B cell (primary cell): ENCODE measurements around the gene SRSF1. TPM values are rescaled to one million over a fixed set of nuclear protein-coding genes. Genes with fewer than 3 reads are reported as not detected.
"Not testable (repeated sequence)": the region's sequence is repeated elsewhere in the genome, so short reads cannot be mapped to it uniquely, and the experiment has no call there.

ENCODE experiments used
- ATAC-seq: fragments of 200-7000 bp; cut with Tn5 transposase; one replicate; pipeline ENCODE4 v1.10.0; 2021; ENCODE audit warnings: low read depth, mild to moderate bottlenecking, moderate number of reproducible peaks, moderate library complexity
- CTCF ChIA-PET: fragments of 350-600 bp; sonication (Branson Sonifier 250); formaldehyde crosslinking; loops from one replicate; lab custom pipeline; 2021; ENCODE audit warnings: antibody characterized with exemption, inconsistent platforms; lab: Charles Lee
- POLR2A ChIA-PET: fragments of 350-600 bp; sonication (Branson Sonifier 250); formaldehyde crosslinking; loops from one replicate; lab custom pipeline; 2021; ENCODE audit warnings: antibody characterized with exemption; lab: Charles Lee
- DNase-seq: peaks from one replicate; pipeline ENCODE4 v3.0.0; 2013
- H2AFZ ChIP-seq: 2 replicates; pipeline ENCODE4 v1.6.1; 2012; ENCODE audit warnings: mild to moderate bottlenecking, low read depth, low read length; ENCODE audit not compliant: insufficient read depth, poor library complexity, severe bottlenecking
- H3K27ac ChIP-seq, 2 donors: 1 replicate in 1 of 2; 2 replicates in 1 of 2; pipeline ENCODE4 v1.5.1; 2012 to 2013; ENCODE audit warnings: low read length in 2 of 2, mild to moderate bottlenecking in 2 of 2, moderate library complexity in 1 of 2
- H3K27me3 ChIP-seq, 4 experiments: fragments of 200-600 bp in 1 of 4; sonication (generic) in 1 of 4; replicated peaks in 1 of 4; 1 replicate in 2 of 4; 2 replicates in 2 of 4; pipeline versions ENCODE4 v1.6.1 to v1.7.0; 2013 to 2016; ENCODE audit warnings: low read length in 3 of 4, mild to moderate bottlenecking in 2 of 4, mixed read lengths in 1 of 4, moderate library complexity in 1 of 4; ENCODE audit not compliant: insufficient read depth in 4 of 4, control insufficient read depth in 3 of 4; ENCODE audit errors: control extremely low read depth in 1 of 4
- H3K36me3 ChIP-seq, 2 experiments: replicated peaks in 1 of 2; 1 replicate in 1 of 2; 2 replicates in 1 of 2; pipeline versions ENCODE4 v1.6.1 to v1.7.1; 2013; ENCODE audit warnings: low read length in 1 of 2; ENCODE audit not compliant: insufficient read depth in 2 of 2, control insufficient read depth in 1 of 2; ENCODE audit errors: control extremely low read depth in 1 of 2, extremely low read depth in 1 of 2
- H3K4me1 ChIP-seq, 2 donors: fragments of 200-600 bp in 1 of 2; sonication (generic) in 1 of 2; 1 replicate in 1 of 2; 2 replicates in 1 of 2; pipeline versions ENCODE4 v1.5.1 to v1.6.1; 2013 to 2017; ENCODE audit warnings: low read length in 2 of 2; ENCODE audit not compliant: control insufficient read depth in 2 of 2, insufficient read depth in 2 of 2
- H3K4me2 ChIP-seq: replicated peaks from 2 replicates; pipeline ENCODE3; 2012; ENCODE audit warnings: mild to moderate bottlenecking, low read depth, low read length; ENCODE audit not compliant: poor library complexity, severe bottlenecking
- H3K4me3 ChIP-seq, 5 experiments: fragments of 200-600 bp in 1 of 5; sonication (generic) in 1 of 5; 1 replicate in 3 of 5; 2 replicates in 2 of 5; pipeline versions ENCODE4 v1.5.1 to v1.7.0; 2011 to 2016; ENCODE audit warnings: low read length in 4 of 5, mild to moderate bottlenecking in 4 of 5, low read depth in 2 of 5, control low read depth in 1 of 5, moderate library complexity in 1 of 5; ENCODE audit not compliant: insufficient read depth in 1 of 5; ENCODE audit errors: control extremely low read depth in 1 of 5, extremely low read depth in 1 of 5
- H3K79me2 ChIP-seq: fragments of 200-600 bp; sonication (generic); one replicate; pipeline ENCODE4 v1.6.0; 2016; ENCODE audit warnings: low read length; ENCODE audit not compliant: control insufficient read depth, insufficient read depth
- H3K9ac ChIP-seq: fragments of 200-600 bp; sonication (generic); 2 replicates; pipeline ENCODE4 v1.6.1; 2017; ENCODE audit warnings: mild to moderate bottlenecking, low read length, moderate library complexity
- H3K9me3 ChIP-seq, 3 donors: one replicate each; pipeline versions ENCODE4 v1.6.1 to v1.7.1; 2013; ENCODE audit warnings: low read length in 2 of 3; ENCODE audit not compliant: control insufficient read depth in 2 of 3, insufficient read depth in 1 of 3; ENCODE audit errors: control extremely low read depth in 1 of 3
- H4K20me1 ChIP-seq: 2 replicates; pipeline ENCODE4 v1.6.0; 2012; ENCODE audit warnings: mild to moderate bottlenecking, low read length; ENCODE audit not compliant: insufficient read depth, control insufficient read depth, poor library complexity, severe bottlenecking
- H3K27ac Mint-ChIP-seq: one replicate; pipeline ENCODE4 v1.8.0; 2021; ENCODE audit warnings: mixed read lengths
- H3K27me3 Mint-ChIP-seq: one replicate; pipeline ENCODE4 v1.8.0; 2021; ENCODE audit warnings: mixed read lengths
- H3K4me1 Mint-ChIP-seq: one replicate; pipeline ENCODE4 v1.8.0; 2021; ENCODE audit warnings: mixed read lengths
- H3K4me3 Mint-ChIP-seq: one replicate; pipeline ENCODE4 v1.8.0; 2021; ENCODE audit warnings: mixed read lengths
- H3K9me3 Mint-ChIP-seq: one replicate; pipeline ENCODE4 v1.8.0; 2022; ENCODE audit warnings: mixed read lengths; ENCODE audit not compliant: insufficient read depth
- CTCF ChIP-seq: fragments of 200-600 bp; IDR thresholded peaks from one replicate; pipeline ENCODE4 v1.8.0; 2022; ENCODE audit warnings: antibody characterized with exemption, mild to moderate bottlenecking
- EZH2 ChIP-seq: IDR thresholded peaks from 2 replicates; pipeline ENCODE4 v1.6.1; 2012; ENCODE audit warnings: borderline replicate concordance, low read depth, mild to moderate bottlenecking, moderate library complexity, low read length; ENCODE audit not compliant: insufficient read depth, poor library complexity, severe bottlenecking
- WGBS: methylation state at CpG from one replicate; pipeline ENCODE4 v1.1.5; 2013; ENCODE audit warnings: missing lambda C conversion rate; ENCODE audit not compliant: insufficient coverage; 5-methylcytosine and 5-hydroxymethylcytosine counted together
- intact Hi-C: fragments of 100-400 bp; cut with micrococcal nuclease; formaldehyde crosslinking; loops from one replicate; pipeline ENCODE4 v1.10.0; 2022
- polyA plus RNA-seq: library from polyadenylated mRNA; depleted of rRNA; stranded (reverse); fragments of >200 nt; gene quantifications from 2 replicates; pipeline ENCODE4 v1.2.3, GENCODE V29; 2012
- total RNA-seq, 2 donors: library from RNA; stranded (reverse); fragments of 120-200 nt in 1 of 2; gene quantifications; 1 replicate in 1 of 2; 2 replicates in 1 of 2; pipeline versions ENCODE4 v1.2.3 to v1.2.4, GENCODE V29; 2013 to 2022

SRSF1 gene
- total and polyA plus RNA-seq, 2 donors (not counting 1 experiment from before 2014, with no cell fraction given): 163 to 250 TPM

DNA sequence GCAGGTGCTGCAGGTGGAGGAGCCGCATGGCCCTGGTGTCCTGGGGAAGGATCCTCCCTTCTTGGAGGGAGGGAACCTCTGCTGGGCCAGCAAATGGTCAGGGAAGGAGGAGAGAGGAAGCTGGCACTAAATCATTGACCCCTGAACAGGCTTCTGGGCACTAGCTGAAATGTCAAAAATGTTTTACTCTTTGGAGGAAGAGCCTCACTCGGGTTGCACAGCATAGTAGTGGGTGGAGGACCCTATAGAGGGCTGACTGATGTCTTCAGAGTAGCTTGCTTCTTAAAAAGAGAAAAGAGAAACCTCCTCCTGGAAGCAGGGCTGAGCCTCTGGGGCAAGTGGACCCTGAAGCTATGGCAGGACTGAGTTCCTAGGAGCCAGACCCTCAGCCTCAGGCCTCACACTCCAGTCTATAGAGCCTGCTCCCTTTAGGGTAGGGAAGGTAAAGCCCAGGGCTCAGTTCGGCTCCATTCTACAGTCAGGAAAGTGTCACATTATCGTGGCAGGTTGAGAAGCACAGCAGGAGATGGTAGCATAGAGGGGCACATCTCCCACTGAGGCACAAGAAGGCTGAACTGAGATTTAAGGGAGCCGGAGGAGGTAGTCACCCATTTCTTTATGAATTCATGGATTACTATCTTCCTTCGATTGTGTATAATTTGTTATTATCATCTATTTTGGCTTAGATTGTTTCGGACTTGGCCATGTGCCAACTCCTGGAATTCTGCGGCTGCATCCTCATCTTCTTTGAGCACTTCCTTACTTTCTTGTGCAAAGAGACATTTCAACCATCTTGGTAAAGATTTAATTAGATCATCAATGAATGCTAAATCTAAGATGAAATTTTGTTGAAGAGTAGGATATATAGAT lies 44.5 kb downstream of the SRSF1 start:
- CTCF ChIA-PET: interaction anchor here (1.3 kb wide), 1 partner anchor 37 kb away, joined by 5 read pairs; no protein-coding TSS in a partner anchor

GRCh38 chr17:57959929-57960328 lies 47.1 kb downstream of the SRSF1 start:
- Histone ChIP-seq H3K79me2 (no peaks in the 10 kb centered on the region), H3K4me3 (no peak overlapping the region), H4K20me1 (peaks cover 17% of the 10 kb centered on the region), H3K27ac (no peak overlapping the region), H3K36me3 (no peaks in the 10 kb centered on the region), H2AFZ (no peak overlapping the region), H3K4me2 (no peak overlapping the region), H3K9me3 (peaks cover 0 to 4% (median 0%) of the 10 kb centered on the region in 3 donors), H3K4me1 (peaks cover 16 to 17% of the 10 kb centered on the region in 2 donors), H3K9ac (no peak overlapping the region), H3K27me3 (peaks cover 0 to 65% (median 28%) of the 10 kb centered on the region in 4 experiments)
- ATAC-seq (no peak), DNase-seq (no peak)
- Mint-ChIP-seq H3K27me3 (peaks cover 63% of the 10 kb centered on the region), H3K27ac (no peak overlapping the region), H3K9me3 (no peaks in the 10 kb centered on the region), H3K4me3 (no peak overlapping the region), H3K4me1 (peaks cover 19% of the 10 kb centered on the region)
- TF ChIP-seq EZH2: no peak
- TF ChIP-seq CTCF: no peak
- 92% methylated on average over 3 of the region's 6 CpGs for WGBS
- POLR2A ChIA-PET: no interaction called here
- intact Hi-C loops: no loop called here
- CTCF ChIA-PET: interaction anchor here (0.6 to 1.2 kb wide), 3 partner anchors 13 to 36 kb away, joined by 3 to 4 read pairs (median 3); no protein-coding TSS in a partner anchor

More for the DNA sequence above, 44.5 kb downstream of the SRSF1 start:
- Histone ChIP-seq H3K9ac (no peak overlapping the region), H4K20me1 (no peaks in the 10 kb centered on the region), H3K4me2 (no peak overlapping the region), H3K4me1 (no peaks in the 10 kb centered on the region), H3K9me3 (no peaks in the 10 kb centered on the region), H3K4me3 (no peak overlapping the region), H2AFZ (no peak overlapping the region), H3K27ac (no peak overlapping the region), H3K36me3 (no peaks in the 10 kb centered on the region), H3K27me3 (peaks cover 0 to 59% (median 20%) of the 10 kb centered on the region in 4 experiments), H3K79me2 (no peaks in the 10 kb centered on the region)
- intact Hi-C loops: no loop called here
- Mint-ChIP-seq H3K27ac (no peak overlapping the region), H3K4me1 (peaks cover under 1% of the 10 kb centered on the region), H3K4me3 (no peak overlapping the region), H3K9me3 (no peaks in the 10 kb centered on the region), H3K27me3 (peaks cover 58% of the 10 kb centered on the region)
- POLR2A ChIA-PET: no interaction called here
- DNase-seq (no peak), ATAC-seq (no peak)
- TF ChIP-seq EZH2: no peak
- WGBS: 93% methylated on average over 2 of the region's 8 CpGs

DNA sequence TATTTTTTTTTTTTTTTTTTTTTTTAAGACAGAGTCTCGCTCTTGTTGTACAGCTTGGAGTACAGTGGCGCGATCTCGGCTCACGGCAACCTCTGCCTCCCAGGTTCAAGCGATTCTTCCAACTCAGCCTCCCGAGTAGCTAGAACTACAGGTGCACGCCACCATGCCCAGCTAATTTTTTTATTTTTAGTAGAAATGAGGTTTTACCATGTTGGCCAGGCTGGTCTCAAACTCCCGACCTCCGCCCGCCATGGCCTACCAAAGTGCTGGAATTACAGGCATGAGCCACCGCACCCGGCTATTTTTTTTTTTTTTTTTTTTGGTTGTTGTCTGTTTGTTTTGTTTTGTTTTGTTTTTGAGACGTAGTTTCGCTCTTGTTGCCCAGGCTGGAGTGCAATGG lies 48.7 kb downstream of the SRSF1 start:
- H3K9ac ChIP-seq, H3K79me2 ChIP-seq, H3K4me3 Mint-ChIP-seq, DNase-seq, H3K27ac ChIP-seq, H3K27ac Mint-ChIP-seq, H3K4me3 ChIP-seq, H3K9me3 ChIP-seq, H3K9me3 Mint-ChIP-seq, H3K36me3 ChIP-seq, ATAC-seq, intact Hi-C loops, H3K4me2 ChIP-seq, H2AFZ ChIP-seq: not testable (repeated sequence)
- H3K4me1 Mint-ChIP-seq: peaks cover 25% of the 10 kb centered on the region
- Histone ChIP-seq H3K27me3 (peaks cover 0 to 73% (median 34%) of the 10 kb centered on the region in 4 experiments), H3K4me1 (peaks cover 23 to 24% of the 10 kb centered on the region in 2 donors), H4K20me1 (peaks cover 17% of the 10 kb centered on the region)
- peaks cover 64% of the 10 kb centered on the region for H3K27me3 Mint-ChIP-seq
- WGBS: no CpG with 5 or more reads among the region's 15 CpGs
- CTCF ChIA-PET: interaction anchor here (0.9 kb wide), 1 partner anchor 99 kb away, joined by 5 read pairs; no protein-coding TSS in a partner anchor
- POLR2A ChIA-PET: interaction anchor here (0.7 kb wide), 1 partner anchor 26 kb away, joined by 5 read pairs; no protein-coding TSS in a partner anchor
